IPS-NIHi7 (cell line): Measurements from ENCODE around the gene RASAL2.

Experiments
- DNase-seq: peaks from one replicate; pipeline ENCODE4 v3.0.0; 2012; ENCODE audit warnings: mixed read lengths; ENCODE audit errors: extremely low spot score

RASAL2 gene

DNA sequence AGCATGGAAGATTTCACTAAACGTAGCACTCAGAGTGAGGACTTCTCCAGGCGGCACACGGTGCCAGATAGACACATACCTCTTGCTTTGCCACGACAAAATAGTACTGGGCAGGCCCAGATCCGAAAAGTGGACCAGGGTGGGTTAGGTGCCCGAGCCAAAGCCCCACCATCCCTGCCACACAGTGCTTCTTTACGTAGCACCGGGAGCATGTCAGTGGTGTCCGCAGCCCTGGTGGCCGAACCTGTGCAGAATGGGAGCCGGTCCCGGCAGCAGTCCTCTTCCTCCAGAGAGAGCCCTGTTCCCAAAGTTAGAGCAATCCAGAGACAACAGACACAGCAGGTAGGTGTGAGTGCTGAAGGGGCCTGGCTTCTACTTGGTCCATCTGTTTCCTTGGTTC, 364.3 kb downstream of the RASAL2 start:
- no peak for DNase-seq

- DNase-seq: no peak
Measured at GRCh38 chr1:178461104-178461503, 367.2 kb downstream of the RASAL2 start.

DNA sequence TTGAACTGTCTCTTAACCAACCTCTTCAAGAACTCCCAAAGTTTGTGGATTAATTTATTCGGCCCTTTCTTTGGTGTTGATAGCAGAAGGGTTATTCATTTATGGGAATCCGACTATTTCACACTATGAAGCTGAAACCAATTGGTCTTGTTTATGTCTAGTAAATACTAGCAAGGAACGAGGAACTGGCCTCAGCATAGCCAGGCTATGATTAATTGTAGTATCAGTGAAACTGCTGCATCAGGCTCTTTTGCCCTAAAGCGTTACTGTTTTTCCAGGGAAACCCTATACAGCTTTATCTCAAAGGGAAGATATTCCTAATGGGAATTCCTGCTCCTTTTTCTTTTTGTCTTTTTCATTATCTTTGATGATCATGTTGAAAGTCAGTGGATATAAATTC, 367.8 kb downstream of the RASAL2 start:
- no peak for DNase-seq

GRCh38 chr1:178464141-178464540, 370.2 kb downstream of the RASAL2 start:
- no peak for DNase-seq

DNA sequence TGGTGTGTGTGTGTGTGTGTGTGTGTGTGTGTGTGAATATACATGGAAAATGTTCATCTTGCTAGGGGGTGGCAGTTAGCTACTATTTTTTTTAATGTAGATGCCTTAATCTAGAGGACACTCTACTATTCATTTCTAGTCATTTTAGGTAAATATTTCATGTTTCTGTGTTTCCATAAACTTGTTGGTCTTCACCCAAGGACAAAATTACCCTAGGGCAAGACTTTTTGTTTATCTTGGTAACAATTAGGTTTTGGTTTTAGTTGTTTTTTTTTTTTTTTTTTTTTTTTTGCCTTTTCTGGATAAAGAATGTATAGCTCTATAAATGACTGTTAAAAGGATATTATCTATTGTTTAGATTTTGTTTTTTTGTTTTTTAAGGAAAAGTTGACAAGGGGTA, 370.7 kb downstream of the RASAL2 start:
- no peak for DNase-seq

DNA sequence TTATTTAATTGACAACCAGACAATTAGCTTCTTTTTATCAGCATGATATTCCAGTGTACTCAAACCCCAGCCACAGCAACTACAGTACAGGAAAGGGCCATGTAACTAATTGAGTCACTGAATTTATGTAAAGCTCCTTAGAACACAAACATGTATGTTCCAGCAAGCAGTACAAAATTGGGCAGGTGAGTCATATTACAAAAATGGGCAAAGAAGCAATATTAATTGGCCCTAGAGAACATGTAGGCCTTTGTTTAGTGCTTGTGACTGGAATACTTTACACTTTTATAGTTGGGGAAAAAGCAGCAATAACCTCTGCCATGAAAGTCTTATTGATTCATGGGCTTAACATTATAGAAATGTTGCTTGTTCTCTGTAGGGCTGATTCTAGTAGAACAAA, 371.1 kb downstream of the RASAL2 start:
- DNase-seq: no peak

GRCh38 chr1:178467837-178468236, 373.9 kb downstream of the RASAL2 start:
- no peak for DNase-seq

DNA sequence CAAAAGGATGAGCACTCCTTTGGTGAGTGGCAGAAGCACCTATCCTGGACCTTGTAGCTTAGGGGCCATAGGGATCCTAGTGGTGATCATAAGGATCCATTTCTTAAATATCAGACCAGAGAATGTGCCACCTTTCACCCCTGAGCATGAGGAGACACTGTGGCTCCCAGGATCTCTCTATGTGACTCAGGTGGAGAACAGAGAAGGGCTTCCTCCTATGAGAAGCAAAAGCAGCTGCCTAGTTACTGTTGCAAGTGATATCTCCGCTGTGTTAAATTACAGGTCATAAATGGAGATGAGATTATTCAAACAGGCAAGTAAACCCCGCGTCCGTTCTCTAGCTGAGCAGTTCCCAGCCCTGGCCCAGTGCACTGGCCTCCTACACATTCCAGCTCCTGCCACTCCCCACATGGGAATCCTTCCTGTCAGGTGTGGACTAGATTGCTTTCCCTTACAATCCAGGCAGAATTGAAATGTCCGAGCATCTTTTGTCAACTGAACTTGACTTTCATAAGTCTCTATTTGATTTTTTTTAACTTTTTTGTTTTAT, 376.6 kb downstream of the RASAL2 start:
- no peak for DNase-seq

GRCh38 chr1:178472531-178472930, 378.6 kb downstream of the RASAL2 start:
- DNase-seq: no peak

GRCh38 chr1:178477373-178477772, 383.5 kb downstream of the RASAL2 start:
- no peak for DNase-seq

DNA sequence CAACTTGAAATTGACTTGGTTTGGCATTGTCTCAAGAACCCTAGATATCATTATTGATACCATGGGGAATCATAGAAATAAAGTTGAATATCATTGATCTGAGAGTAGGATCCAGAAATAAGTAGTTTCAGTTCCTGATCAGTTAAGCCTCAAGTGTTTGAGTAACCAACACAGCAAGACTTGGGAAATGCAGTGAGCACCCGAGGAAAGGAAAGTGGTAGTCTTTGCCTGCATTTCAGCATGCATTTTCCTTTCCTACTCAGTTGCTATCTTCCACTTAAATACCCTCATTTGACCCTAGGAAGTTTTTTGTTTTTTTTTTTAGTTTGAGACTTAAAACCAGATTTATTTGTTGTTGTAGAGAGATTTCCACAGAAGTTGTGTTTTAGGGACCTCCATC, 383.9 kb downstream of the RASAL2 start:
- DNase-seq: no peak

DNA sequence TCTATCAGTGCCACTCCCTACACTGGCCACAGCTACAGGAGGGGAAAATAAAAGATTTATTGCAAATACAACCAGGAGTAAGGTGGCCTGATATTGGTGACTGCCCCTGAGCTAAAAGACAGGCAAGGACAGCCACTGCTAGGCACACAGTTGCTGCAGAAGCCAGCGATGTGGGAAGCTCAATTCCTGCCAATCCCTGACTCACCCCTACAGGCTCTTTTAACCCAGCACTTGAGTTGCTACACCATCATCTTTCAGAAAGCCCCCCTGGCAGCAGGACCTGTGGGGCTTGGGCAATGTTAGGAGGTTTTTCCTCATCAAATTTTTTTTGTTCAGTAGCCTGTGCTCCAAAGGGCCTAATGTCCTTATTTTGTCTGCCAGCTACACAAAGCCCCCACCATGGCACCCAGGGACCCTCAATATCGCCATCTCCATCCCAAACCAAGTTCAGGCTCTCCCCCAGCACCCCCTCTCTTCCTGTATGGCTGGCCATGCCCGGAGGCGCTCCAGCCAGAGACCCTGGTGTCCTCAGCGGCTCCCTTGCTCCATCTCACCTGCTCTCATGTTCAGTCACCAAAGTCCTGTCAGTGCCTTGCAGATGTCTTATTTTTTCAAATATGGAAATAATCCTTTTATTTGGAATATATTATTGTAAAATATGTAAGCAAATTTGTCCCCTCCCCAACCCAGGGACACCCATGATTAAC, 389.5 kb downstream of the RASAL2 start:
- DNase-seq: no peak

- no peak for DNase-seq
Measured at GRCh38 chr1:178484698-178485225, 390.9 kb downstream of the RASAL2 start.

DNA sequence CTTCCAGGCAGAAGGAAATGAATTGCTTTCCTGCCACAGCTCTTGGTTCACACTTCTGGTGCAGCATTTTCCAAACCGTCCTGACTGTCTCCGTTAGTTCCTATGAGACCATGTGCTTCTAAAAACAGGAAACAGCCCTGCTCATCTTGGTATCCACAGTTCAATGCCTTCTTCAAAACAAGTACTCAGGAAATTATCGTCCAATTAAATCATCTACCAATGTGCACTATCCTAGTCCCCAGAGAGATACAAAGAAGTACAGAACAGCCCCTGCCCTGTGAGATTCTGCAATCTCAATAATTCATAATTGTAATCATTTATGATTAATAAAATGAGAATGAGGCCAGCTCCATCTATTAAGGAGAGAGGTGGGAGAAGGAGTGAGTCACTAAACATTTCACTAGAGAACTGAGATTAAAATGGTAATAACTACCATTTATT, 391.7 kb downstream of the RASAL2 start:
- DNase-seq: no peak

- DNase-seq: no peak
Measured at GRCh38 chr1:178486100-178487069, 392.5 kb downstream of the RASAL2 start.

DNA sequence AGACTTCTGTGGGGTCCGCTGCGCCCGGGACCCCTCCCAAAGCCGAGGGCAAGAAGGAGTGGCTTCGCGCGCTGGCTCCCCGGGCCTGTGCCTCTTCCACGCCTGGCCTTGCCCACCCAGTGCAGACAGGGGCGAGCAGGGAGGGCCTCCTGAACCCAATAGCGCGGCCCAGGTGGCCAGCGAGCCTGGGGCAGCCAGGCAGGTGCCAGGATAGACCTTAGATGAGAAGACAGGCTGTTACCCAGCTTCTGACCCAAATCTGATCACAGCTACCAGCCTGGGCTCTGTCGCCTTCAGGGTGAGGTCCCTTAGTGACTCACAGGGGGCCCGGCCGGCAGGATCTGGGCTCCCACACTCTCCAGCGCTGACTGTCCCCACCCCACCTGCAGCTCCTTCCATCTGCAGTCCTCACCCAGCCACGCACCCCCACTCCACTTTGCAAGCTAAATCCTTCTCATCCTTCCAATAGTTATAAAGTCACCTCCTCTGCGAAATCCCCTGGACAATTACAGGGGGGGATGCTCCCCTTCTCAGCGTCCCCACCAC, 393.2 kb downstream of the RASAL2 start:
- no peak for DNase-seq

DNA sequence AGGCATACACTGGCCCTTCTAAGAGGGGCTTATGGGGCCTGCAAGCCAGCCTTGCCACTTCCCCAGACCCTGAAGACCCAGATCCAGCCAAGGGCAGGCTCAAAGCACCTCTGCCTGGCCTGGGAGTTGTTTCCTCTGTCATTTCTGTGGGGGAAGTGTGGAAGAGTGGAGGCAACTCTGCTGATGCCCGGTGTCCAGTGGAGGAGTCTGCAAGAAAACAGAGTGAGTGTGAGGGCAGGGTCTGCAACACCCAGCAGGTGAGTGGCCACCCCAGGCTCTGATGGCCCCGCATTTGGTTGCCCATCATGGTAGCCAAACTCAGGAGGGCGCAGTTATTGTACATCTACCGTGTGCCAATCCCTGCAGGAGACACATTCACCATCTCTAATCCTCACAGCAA, 394.5 kb downstream of the RASAL2 start:
- no peak for DNase-seq

DNA sequence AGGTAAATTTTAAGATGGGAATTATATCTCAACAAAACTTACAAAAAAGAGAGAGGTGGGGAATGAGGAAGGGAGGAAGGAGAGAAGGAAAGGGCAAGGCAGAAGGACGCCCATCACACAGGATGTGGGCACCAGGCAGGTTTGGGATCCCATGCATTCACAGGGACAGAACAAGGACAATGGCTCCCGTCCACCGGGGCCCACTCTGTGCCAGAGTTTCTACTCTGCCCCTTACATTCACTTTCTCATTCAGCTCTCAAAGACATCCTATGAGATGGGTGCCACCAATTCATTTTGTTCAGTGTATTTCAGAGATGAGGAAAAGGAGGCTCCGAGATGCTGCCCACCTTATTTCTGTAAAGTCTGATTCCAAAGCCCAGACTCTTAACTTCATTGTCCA, 395.5 kb downstream of the RASAL2 start:
- DNase-seq: no peak

- DNase-seq: no peak
Measured at GRCh38 chr1:178490136-178490535, 396.2 kb downstream of the RASAL2 start.

DNA sequence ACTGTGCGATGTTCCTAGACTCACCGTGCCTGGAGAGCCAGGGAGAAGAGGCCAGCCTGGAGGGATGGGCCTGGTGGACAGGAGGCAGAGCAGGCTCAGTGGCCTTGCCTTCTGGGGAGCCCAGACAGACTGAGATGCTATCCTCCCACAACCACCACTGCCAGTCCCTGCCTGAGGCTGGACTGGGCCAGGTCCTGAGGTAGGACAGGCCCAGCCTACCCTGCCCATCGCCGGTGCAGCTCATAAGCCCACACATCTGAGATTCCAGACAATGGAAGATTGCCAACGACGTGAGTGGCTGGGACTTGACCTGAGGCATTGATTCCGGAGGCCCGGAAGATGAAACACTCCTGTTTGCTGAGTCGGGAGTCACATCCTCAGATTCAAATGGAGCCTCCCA, 397.1 kb downstream of the RASAL2 start:
- no peak for DNase-seq

GRCh38 chr1:178491721-178492120, 397.8 kb downstream of the RASAL2 start:
- DNase-seq: no peak

- DNase-seq: no peak
Measured at GRCh38 chr1:178492341-178492740, 398.4 kb downstream of the RASAL2 start.
